ENCODE data around the gene CHTF18.
A peak's percentile ranks its signal among the peaks of the same experiment; 100 is the strongest.

CHTF18 gene

DNA sequence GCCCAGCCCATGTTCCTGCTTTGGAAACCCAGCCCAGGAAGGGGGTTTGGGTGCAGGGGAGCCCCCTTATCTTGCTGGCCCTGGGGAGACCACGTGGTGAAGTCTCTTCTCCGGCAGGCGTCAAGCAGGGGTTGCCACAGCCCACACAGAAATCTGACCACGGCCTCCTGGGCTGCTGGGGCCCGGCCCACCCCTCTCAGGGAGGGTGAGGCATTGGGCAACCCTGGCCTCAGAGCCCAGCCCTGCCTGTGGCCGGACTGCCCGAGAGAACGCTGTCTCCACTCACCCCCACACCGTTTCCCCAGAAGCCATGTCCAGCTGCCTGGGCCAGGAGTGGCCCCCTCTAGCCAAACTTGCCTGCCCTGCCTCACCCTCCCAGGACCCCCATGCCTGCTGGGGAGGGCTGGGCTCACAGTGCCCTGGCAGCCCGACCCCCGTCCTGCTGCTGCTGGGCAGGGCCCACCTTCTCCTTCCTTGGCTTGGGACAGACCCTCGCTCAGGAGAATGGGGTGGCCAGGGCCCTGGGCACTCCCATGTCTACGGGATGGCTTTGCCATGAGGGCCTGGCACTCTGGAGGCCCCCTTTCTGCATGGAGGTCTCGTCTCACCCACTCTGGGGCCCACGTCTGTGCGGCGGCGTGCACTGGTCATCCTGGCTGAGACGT is 6.9 kb upstream of the CHTF18 start:
- TF ChIP-seq, protein P1, sequence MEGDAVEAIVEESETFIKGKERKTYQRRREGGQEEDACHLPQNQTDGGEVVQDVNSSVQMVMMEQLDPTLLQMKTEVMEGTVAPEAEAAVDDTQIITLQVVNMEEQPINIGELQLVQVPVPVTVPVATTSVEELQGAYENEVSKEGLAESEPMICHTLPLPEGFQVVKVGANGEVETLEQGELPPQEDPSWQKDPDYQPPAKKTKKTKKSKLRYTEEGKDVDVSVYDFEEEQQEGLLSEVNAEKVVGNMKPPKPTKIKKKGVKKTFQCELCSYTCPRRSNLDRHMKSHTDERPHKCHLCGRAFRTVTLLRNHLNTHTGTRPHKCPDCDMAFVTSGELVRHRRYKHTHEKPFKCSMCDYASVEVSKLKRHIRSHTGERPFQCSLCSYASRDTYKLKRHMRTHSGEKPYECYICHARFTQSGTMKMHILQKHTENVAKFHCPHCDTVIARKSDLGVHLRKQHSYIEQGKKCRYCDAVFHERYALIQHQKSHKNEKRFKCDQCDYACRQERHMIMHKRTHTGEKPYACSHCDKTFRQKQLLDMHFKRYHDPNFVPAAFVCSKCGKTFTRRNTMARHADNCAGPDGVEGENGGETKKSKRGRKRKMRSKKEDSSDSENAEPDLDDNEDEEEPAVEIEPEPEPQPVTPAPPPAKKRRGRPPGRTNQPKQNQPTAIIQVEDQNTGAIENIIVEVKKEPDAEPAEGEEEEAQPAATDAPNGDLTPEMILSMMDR (IDR thresholded peaks at IDR 0.05; ENCODE audit: low read depth, low read length) = no peak
- no peak for DNase-seq (ENCODE audit: low read depth, low spot score)
- H3K4me3 ChIP-seq (ENCODE audit: low read depth, low read length) = no peak overlapping the region
- in situ Hi-C loops (cut with HindIII; ENCODE audit: low sequenced_read_pairs) = no loop called here

DNA sequence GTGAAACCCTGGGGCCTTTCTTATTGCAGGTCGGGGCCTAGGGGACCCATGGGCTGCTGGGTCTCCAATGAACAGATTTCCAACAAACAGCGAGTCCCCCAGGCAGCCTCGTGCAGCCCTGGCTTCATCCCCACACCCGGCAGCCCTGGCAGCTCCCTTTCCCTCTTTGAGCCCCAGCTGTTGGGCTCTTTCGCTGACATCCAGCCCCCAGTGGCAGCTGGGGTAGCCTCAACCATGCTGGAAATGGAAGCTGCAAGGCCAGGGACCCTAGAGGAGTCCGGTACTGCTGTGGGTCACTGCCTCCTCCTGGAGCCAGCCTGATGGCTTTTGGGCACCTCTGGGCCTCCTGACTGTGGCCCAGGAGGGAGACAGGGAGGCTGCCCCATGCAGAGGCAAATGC is 6.2 kb upstream of the CHTF18 start:
- TF ChIP-seq, protein P1 (IDR thresholded peaks at IDR 0.05; ENCODE audit: low read depth, low read length) = no peak
- in situ Hi-C loops (cut with HindIII; ENCODE audit: low sequenced_read_pairs) = no loop called here
- no peak overlapping the region for H3K4me3 ChIP-seq (ENCODE audit: low read depth, low read length)
- no peak for DNase-seq (ENCODE audit: low read depth, low spot score)

DNA sequence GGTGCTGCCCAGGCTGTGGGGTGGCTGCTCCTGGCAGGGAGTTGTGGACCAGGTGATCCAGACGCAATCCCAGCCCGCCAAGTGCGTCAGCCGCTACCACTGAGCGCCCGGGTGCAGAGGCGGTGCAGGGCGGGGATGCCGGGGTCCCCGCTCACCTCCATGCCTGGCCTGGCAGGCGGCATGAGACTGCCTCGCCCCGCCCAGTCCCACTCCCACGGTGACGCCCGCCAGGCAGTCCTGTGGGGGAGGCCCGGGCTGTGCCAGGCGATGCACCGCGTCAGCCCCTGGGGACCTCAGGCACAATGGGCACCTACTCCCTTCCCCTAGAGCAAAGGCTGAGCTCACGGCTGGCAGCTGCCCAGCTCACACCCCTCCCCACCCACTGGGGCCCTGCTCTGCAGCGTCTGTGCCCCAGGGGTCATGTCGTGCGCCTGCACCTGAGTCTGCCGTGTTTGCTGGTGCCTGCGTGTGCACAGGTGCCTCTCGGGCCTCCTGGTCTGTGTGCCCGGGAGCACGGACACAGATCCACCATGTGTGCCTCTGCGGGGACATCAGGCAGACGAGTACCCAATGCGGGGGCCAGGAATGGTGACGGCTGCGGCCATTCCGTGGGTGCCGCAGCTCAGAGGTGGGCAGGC is 5.5 kb upstream of the CHTF18 start:
- in situ Hi-C loops (cut with HindIII; ENCODE audit: low sequenced_read_pairs) = no loop called here
- no peak overlapping the region for H3K4me3 ChIP-seq (ENCODE audit: low read depth, low read length)
- TF ChIP-seq, protein P1 (IDR thresholded peaks at IDR 0.05; ENCODE audit: low read depth, low read length) = no peak
- DNase-seq (ENCODE audit: low read depth, low spot score) = no peak

DNA sequence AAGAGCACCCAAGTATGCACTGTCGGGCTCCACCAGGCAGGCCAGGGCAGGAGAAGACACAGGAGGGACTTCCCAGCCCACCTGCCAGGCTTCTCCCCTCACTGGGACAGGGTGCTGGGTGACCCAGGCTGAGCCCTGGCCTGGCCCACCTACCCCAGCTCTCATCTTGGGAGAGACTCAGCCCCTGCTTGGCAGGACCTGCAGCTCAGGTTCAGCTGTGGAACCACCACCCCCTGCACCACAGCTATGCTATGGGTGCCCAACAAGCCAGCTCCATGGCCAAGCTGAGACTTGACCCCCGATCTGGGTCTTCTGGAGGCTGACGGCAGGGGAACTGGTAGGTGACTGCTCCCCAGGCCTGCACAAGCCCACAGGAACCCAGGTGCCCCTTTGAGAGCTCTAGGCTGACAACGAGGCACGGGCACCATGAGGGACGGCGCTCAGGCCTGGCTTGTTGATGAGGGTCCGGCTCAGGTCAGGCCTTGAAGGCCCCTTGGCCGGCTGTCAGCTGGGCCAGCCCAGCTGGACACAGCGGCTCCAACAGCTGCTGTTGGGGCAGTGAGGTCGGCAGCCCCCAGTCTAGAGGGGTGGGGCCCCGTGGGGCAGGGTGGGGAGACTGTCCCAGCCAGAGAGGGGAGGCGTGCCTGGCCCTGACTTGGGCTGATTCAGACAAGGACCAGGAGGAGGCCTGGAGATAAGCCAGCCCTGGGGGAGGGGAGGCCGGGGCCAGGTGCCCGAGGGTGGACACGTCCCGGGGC is 4.8 kb upstream of the CHTF18 start:
- in situ Hi-C loops (cut with HindIII; ENCODE audit: low sequenced_read_pairs) = no loop called here
- H3K4me3 ChIP-seq (ENCODE audit: low read depth, low read length) = no peak overlapping the region
- TF ChIP-seq, protein P1 (IDR thresholded peaks at IDR 0.05; ENCODE audit: low read depth, low read length) = no peak
- no peak for DNase-seq (ENCODE audit: low read depth, low spot score)

DNA sequence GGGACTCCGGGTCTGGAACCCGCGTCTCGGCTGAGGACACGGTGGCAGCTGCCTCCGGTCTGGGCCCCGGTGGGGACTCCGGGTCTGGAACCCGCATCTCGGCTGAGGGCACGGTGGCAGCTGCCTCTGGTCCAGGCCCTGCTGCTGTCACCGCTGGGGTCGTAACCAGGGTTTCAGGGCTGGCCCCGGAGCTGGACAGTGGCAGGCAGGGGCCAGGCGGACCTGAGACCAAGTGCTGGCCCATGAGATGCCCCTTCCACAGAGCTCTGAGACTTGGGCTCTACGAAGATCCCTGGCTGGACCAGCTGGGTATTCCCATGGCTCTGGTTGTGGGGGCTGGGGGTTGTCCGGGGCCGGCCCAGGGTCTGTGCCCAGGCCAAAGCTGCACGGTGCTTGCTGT is 4.0 kb upstream of the CHTF18 start:
- DNase-seq (ENCODE audit: low read depth, low spot score) = no peak
- TF ChIP-seq, protein P1 (IDR thresholded peaks at IDR 0.05; ENCODE audit: low read depth, low read length) = no peak
- in situ Hi-C loops (cut with HindIII; ENCODE audit: low sequenced_read_pairs) = no loop called here
- no peak overlapping the region for H3K4me3 ChIP-seq (ENCODE audit: low read depth, low read length)

DNA sequence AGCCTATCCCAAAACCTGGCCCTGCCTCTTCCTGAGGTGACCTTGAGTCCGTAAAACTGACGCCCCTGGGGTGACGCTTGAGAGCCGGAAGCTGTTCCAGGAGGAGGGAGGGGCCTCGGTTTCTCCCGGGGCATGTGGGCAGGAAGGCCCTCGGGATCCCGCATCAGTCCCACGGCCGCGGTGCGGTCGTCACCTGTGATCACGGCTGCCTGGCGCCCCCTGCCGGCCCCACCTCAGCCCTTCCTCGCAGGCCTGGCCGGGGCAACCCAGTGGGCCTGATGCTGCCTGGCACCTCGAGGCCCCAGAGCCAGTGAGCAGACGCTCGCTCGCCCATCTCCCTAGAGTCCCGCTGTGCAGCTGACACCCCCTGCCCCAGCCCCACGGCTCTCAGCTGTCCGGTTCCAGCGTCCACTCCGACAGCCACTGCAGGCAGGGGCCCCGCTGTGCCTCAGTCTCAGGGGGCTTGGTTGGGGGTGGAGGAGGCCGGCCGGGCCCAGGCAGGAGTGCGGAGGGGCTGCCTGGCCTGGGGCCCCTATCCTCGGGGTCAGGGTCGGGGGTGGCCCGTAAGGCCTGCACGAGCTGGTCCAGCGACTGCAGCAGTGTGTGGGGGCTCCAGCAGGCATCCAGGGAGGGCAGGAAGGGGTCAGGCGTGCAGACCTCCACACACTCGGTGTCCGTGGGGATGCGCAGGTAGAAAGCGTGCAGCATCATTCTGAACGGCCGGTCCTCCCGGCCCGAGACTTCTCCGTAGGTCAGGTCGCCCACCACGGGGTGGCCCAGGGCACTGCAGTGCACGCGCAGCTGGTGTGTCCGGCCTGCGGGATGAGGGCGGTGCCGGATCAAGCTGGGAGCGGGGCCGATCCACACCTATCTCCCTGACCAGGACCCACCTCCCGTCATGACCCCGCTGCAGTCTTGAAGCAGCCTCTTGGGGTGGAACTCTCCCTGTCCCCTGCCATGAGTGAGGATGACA is 2.6 kb upstream of the CHTF18 start:
- H3K4me3 ChIP-seq (ENCODE audit: low read depth, low read length) = no peak overlapping the region
- in situ Hi-C loops (cut with HindIII; ENCODE audit: low sequenced_read_pairs) = no loop called here
- DNase-seq (ENCODE audit: low read depth, low spot score) = peak; percentile 32
- TF ChIP-seq, protein P1 (IDR thresholded peaks at IDR 0.05; ENCODE audit: low read depth, low read length) = peak; percentile 78
